K562 (cell line): ENCODE measurements around the gene ZDHHC18. TPM values are rescaled to one million over a fixed set of nuclear protein-coding genes. Genes with fewer than 3 reads are reported as not detected.

Experiments
- ASH1L ChIP-seq: fragments of 450-650 bp; IDR thresholded peaks from 2 replicates; pipeline ENCODE4 v1.6.1; 2018; ENCODE audit warnings: borderline replicate concordance, mild to moderate bottlenecking, low read depth; ENCODE audit not compliant: partially characterized antibody
- BCOR ChIP-seq: fragments of 450-650 bp; IDR thresholded peaks from 2 replicates; pipeline ENCODE4 v1.6.1; 2016
- CC2D1A ChIP-seq: fragments of 450-650 bp; IDR thresholded peaks from 2 replicates; pipeline ENCODE4 v1.6.1; 2017; ENCODE audit warnings: mild to moderate bottlenecking
- DLX4 ChIP-seq: fragments of 250-450 bp; sonication (Bioruptor Pico); IDR thresholded peaks from 2 replicates; pipeline ENCODE4 v1.6.1; 2021; ENCODE audit warnings: mild to moderate bottlenecking
- E4F1 ChIP-seq: fragments of 250-450 bp; sonication (Bioruptor Pico); IDR thresholded peaks from 2 replicates; pipeline ENCODE4 v1.5.0; 2021; ENCODE audit warnings: mild to moderate bottlenecking, borderline replicate concordance
- EZH2 ChIP-seq: IDR thresholded peaks from 2 replicates; pipeline ENCODE4 v1.6.1; 2012; ENCODE audit warnings: low read depth, mild to moderate bottlenecking, inconsistent platforms, low read length, borderline replicate concordance
- GATAD2B ChIP-seq: fragments of 450-650 bp; IDR thresholded peaks from 2 replicates; pipeline ENCODE4 v1.6.1; 2017; ENCODE audit warnings: mild to moderate bottlenecking, borderline replicate concordance
- NCOA1 ChIP-seq: fragments of 450-650 bp; IDR thresholded peaks from 2 replicates; pipeline ENCODE4 v1.6.1; 2016; ENCODE audit warnings: low read depth
- NR0B1 ChIP-seq: fragments of 450-650 bp; IDR thresholded peaks from one replicate; pipeline ENCODE4 v1.6.1; 2018; ENCODE audit warnings: mild to moderate bottlenecking, moderate library complexity; ENCODE audit not compliant: partially characterized antibody
- PTRF ChIP-seq: fragments of 450-650 bp; IDR thresholded peaks from 2 replicates; pipeline ENCODE4 v1.6.1; 2016; ENCODE audit warnings: mild to moderate bottlenecking, missing genetic modification characterization, missing compliant biosample characterization
- ZBTB11 ChIP-seq, 3 experiments: fragments of 200-800 bp in 1 of 3; fragments of 250-450 bp in 1 of 3; fragments of 450-650 bp in 1 of 3; sonication (Bioruptor Pico) in 1 of 3; sonication (Bioruptor generic) in 1 of 3; formaldehyde crosslinking in 1 of 3; IDR thresholded peaks; 2 replicates each; pipeline versions ENCODE4 v1.6.1 to v1.8.0; 2016 to 2022; ENCODE audit warnings: mild to moderate bottlenecking in 2 of 3, missing genetic modification characterization in 2 of 3, missing compliant biosample characterization in 1 of 3, moderate library complexity in 1 of 3
- ZNF239 ChIP-seq: fragments of 250-450 bp; sonication (Bioruptor Pico); IDR thresholded peaks from 2 replicates; pipeline ENCODE4 v1.4.0; 2020; ENCODE audit warnings: mild to moderate bottlenecking
- ZNF551 ChIP-seq: fragments of 250-450 bp; sonication (Bioruptor Pico); IDR thresholded peaks from 2 replicates; pipeline ENCODE4 v1.5.0; 2021; ENCODE audit warnings: mild to moderate bottlenecking, moderate library complexity
- ZSCAN32 ChIP-seq: fragments of 450-650 bp; formaldehyde crosslinking; IDR thresholded peaks from 2 replicates; pipeline ENCODE4 v1.4.0; 2020; ENCODE audit warnings: mild to moderate bottlenecking, moderate library complexity
- polyA plus RNA-seq, 8 experiments: library from polyadenylated mRNA; depleted of rRNA in 4 of 8; stranded (reverse) in 5 of 8; unstranded in 3 of 8; fragments of >200 nt; fragmentation: Nextera tagmentation in 2 of 8; fragmentation: Illumina TruSeq in 1 of 8; extraction: Ambion mirVana in 2 of 8; extraction: Trizol in 1 of 8; gene quantifications; 2 replicates each; pipeline versions ENCODE4 v1.2.1 to v1.2.3, GENCODE V29; 2011 to 2014; ENCODE audit warnings: inconsistent platforms in 1 of 8, missing spikeins in 1 of 8
- total RNA-seq, 7 experiments: library from RNA; depleted of rRNA in 6 of 7; stranded (reverse); fragments of >200 nt in 6 of 7; fragmentation: Illumina TruSeq in 2 of 7; extraction: Trizol in 2 of 7; gene quantifications; 2 replicates each; pipeline versions ENCODE4 v1.2.1 to v1.2.3, GENCODE V29; 2011 to 2021; ENCODE audit warnings: low replicate concordance in 1 of 7
- TF ChIP-seq, protein P1 (sequence below): fragments of 450-650 bp; IDR thresholded peaks from 2 replicates; pipeline ENCODE4 v1.6.1; 2017; ENCODE audit warnings: antibody characterized with exemption, mild to moderate bottlenecking

Gene ZDHHC18
- total and polyA plus RNA-seq, 9 of the 15 experiments (the other 6 are each of a cell fraction or from before 2014, with no cell fraction given) = 0.42 to 35.6 (median 15.8) TPM

- TF ChIP-seq E4F1 (CRISPR knock-in tag) (no peak), EZH2 (no peak), BCOR (peak; percentile 62; the same call in 1 of the 2 replicates), ZNF239 (CRISPR knock-in tag) (0 out of 2 replicates have a peak, but pooled peaks have one; percentile 37), PTRF (tag) (peak; percentile 52; the same call in 1 of the 2 replicates), ZSCAN32 (CRISPR knock-in tag) (no peak), NR0B1 (no peak), ASH1L (no peak), DLX4 (no peak), GATAD2B (0 out of 2 replicates have a peak, but pooled peaks have one; percentile 21), CC2D1A (no peak), ZBTB11 (CRISPR knock-in tag; IDR thresholded peaks at IDR 0.05) (peak in 1 of 3 experiments; percentile 44; a peak in 2 of 6 replicates), ZNF551 (CRISPR knock-in tag) (peak; percentile 75; the same call in 1 of the 2 replicates), NCOA1 (no peak)
- TF ChIP-seq, protein P1, sequence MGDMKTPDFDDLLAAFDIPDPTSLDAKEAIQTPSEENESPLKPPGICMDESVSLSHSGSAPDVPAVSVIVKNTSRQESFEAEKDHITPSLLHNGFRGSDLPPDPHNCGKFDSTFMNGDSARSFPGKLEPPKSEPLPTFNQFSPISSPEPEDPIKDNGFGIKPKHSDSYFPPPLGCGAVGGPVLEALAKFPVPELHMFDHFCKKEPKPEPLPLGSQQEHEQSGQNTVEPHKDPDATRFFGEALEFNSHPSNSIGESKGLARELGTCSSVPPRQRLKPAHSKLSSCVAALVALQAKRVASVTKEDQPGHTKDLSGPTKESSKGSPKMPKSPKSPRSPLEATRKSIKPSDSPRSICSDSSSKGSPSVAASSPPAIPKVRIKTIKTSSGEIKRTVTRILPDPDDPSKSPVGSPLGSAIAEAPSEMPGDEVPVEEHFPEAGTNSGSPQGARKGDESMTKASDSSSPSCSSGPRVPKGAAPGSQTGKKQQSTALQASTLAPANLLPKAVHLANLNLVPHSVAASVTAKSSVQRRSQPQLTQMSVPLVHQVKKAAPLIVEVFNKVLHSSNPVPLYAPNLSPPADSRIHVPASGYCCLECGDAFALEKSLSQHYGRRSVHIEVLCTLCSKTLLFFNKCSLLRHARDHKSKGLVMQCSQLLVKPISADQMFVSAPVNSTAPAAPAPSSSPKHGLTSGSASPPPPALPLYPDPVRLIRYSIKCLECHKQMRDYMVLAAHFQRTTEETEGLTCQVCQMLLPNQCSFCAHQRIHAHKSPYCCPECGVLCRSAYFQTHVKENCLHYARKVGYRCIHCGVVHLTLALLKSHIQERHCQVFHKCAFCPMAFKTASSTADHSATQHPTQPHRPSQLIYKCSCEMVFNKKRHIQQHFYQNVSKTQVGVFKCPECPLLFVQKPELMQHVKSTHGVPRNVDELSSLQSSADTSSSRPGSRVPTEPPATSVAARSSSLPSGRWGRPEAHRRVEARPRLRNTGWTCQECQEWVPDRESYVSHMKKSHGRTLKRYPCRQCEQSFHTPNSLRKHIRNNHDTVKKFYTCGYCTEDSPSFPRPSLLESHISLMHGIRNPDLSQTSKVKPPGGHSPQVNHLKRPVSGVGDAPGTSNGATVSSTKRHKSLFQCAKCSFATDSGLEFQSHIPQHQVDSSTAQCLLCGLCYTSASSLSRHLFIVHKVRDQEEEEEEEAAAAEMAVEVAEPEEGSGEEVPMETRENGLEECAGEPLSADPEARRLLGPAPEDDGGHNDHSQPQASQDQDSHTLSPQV = peak; percentile 55; the same call in 1 of the 2 replicates
Observed at GRCh38 chr1:26900815-26901511, 74.5 kb downstream of the ZDHHC18 start (continued).
